IMR-90 (cell line): ENCODE results near the gene AQP5. TPM values are rescaled to one million over a fixed set of nuclear protein-coding genes. Genes with fewer than 3 reads are reported as not detected.

Experiments used
- ATAC-seq: fragments of 200-7000 bp; cut with Tn5 transposase; 2 replicates; pipeline ENCODE4 v1.9.1; 2020; ENCODE audit warnings: low read depth, mild to moderate bottlenecking, moderate library complexity
- BruUV-seq: library from RNA; stranded (reverse); fragments of 400-500 nt; replicated peaks from 2 replicates; lab custom pipeline; 2021; lab: Mats Ljungman, UMichigan
- CTCF ChIA-PET: fragments of 300-600 bp; formaldehyde crosslinking; extraction: SDS; loops from one replicate; lab custom pipeline; 2021; ENCODE audit warnings: antibody characterized with exemption; lab: Yijun Ruan, JAX
- POLR2A ChIA-PET: fragments of 300-600 bp; sonication (Branson Sonifier 250); formaldehyde crosslinking; loops from one replicate; lab custom pipeline; 2022; ENCODE audit warnings: antibody characterized with exemption; ENCODE audit not compliant: unreplicated experiment; lab: Charles Lee
- DNase-seq: peaks from one replicate; pipeline ENCODE4 v3.0.0; 2013
- H2AFZ ChIP-seq: replicated peaks from 2 replicates; pipeline ENCODE3; 2013; ENCODE audit warnings: low read length, mild to moderate bottlenecking; ENCODE audit not compliant: poor library complexity
- H2AK5ac ChIP-seq: 2 replicates; pipeline ENCODE4 v1.6.1; 2013; ENCODE audit warnings: low read depth, low read length, inconsistent platforms
- H2AK9ac ChIP-seq: replicated peaks from 2 replicates; pipeline ENCODE3; 2013; ENCODE audit warnings: mild to moderate bottlenecking, low read depth, low read length, moderate library complexity; ENCODE audit not compliant: poor library complexity
- H2BK120ac ChIP-seq: 2 replicates; pipeline ENCODE4 v1.6.1; 2013; ENCODE audit warnings: low read depth, low read length, inconsistent platforms
- H2BK15ac ChIP-seq: 3 replicates; pipeline ENCODE4 v1.6.1; 2013; ENCODE audit warnings: low read depth, low read length, inconsistent platforms
- H2BK20ac ChIP-seq: 2 replicates; pipeline ENCODE4 v1.6.1; 2013; ENCODE audit warnings: low read depth, mild to moderate bottlenecking, inconsistent platforms, low read length, moderate library complexity
- H2BK5ac ChIP-seq: 2 replicates; pipeline ENCODE4 v1.6.1; 2013; ENCODE audit warnings: mild to moderate bottlenecking, low read depth, low read length, inconsistent platforms; ENCODE audit not compliant: poor library complexity, severe bottlenecking
- H3K14ac ChIP-seq: replicated peaks from 2 replicates; pipeline ENCODE4 v1.6.1; 2013; ENCODE audit warnings: low read depth, low read length, inconsistent platforms
- H3K18ac ChIP-seq: 2 replicates; pipeline ENCODE4 v1.6.1; 2013; ENCODE audit warnings: low read depth, low read length, control low read depth
- H3K23ac ChIP-seq: 2 replicates; pipeline ENCODE4 v1.6.1; 2013; ENCODE audit warnings: low read depth, low read length, inconsistent platforms
- H3K27ac ChIP-seq: 2 replicates; pipeline ENCODE4 v1.5.1; 2013; ENCODE audit warnings: mild to moderate bottlenecking, control low read depth, low read length; ENCODE audit not compliant: insufficient read depth
- H3K27me3 ChIP-seq: 2 replicates; pipeline ENCODE4 v1.6.1; 2013; ENCODE audit warnings: low read length; ENCODE audit not compliant: control insufficient read depth, insufficient read depth
- H3K36me3 ChIP-seq: 2 replicates; pipeline ENCODE4 v1.6.1; 2013; ENCODE audit warnings: low read length, mixed read lengths; ENCODE audit not compliant: control insufficient read depth, insufficient read depth
- H3K4ac ChIP-seq: 2 replicates; pipeline ENCODE4 v1.6.1; 2013; ENCODE audit warnings: low read depth, low read length, inconsistent platforms
- H3K4me1 ChIP-seq: 2 replicates; pipeline ENCODE4 v1.6.1; 2013; ENCODE audit warnings: low read length, mixed read lengths; ENCODE audit not compliant: control insufficient read depth, insufficient read depth
- H3K4me2 ChIP-seq: 2 replicates; pipeline ENCODE4 v1.6.1; 2013; ENCODE audit warnings: low read depth, mild to moderate bottlenecking, control low read depth, low read length, moderate library complexity
- H3K4me3 ChIP-seq: 2 replicates; pipeline ENCODE4 v1.5.1; 2013; ENCODE audit warnings: low read depth, mild to moderate bottlenecking, control low read depth, low read length, moderate library complexity; ENCODE audit not compliant: insufficient read depth
- H3K56ac ChIP-seq: 2 replicates; pipeline ENCODE4 v1.6.1; 2013; ENCODE audit warnings: low read length, inconsistent platforms; ENCODE audit not compliant: insufficient read depth; ENCODE audit errors: extremely low read depth
- H3K79me1 ChIP-seq, 2 experiments: 2 replicates each; pipeline ENCODE4 v1.6.1; 2013; ENCODE audit warnings: low read length in 2 of 2, inconsistent platforms in 1 of 2, low read depth in 1 of 2
- H3K9ac ChIP-seq: 2 replicates; pipeline ENCODE4 v1.6.1; 2013; ENCODE audit warnings: low read depth, low read length, control low read depth
- H3K9me1 ChIP-seq: 2 replicates; pipeline ENCODE4 v1.6.1; 2013; ENCODE audit warnings: low read length, inconsistent platforms; ENCODE audit not compliant: insufficient read depth
- H3K9me3 ChIP-seq: 2 replicates; pipeline ENCODE4 v1.6.1; 2013; ENCODE audit warnings: low read length; ENCODE audit not compliant: control insufficient read depth, insufficient read depth
- H4K20me1 ChIP-seq: 2 replicates; pipeline ENCODE4 v1.6.1; 2013; ENCODE audit warnings: low read length, inconsistent platforms; ENCODE audit not compliant: insufficient read depth
- H4K5ac ChIP-seq: 2 replicates; pipeline ENCODE4 v1.6.1; 2013; ENCODE audit warnings: mild to moderate bottlenecking, low read depth, low read length, control low read depth
- H4K8ac ChIP-seq, 2 experiments: 2 replicates each; pipeline ENCODE4 v1.6.1; 2013; ENCODE audit warnings: low read depth in 2 of 2, low read length in 2 of 2, control low read depth in 1 of 2, inconsistent platforms in 1 of 2
- H4K91ac ChIP-seq: 2 replicates; pipeline ENCODE4 v1.6.1; 2013; ENCODE audit warnings: low read depth, low read length, inconsistent platforms; ENCODE audit not compliant: insufficient read depth
- BHLHE40 ChIP-seq: fragments of 150-350 bp; IDR thresholded peaks from 2 replicates; pipeline ENCODE4 v1.6.1; 2016; ENCODE audit warnings: mild to moderate bottlenecking, low read depth, low read length
- CEBPB ChIP-seq: IDR thresholded peaks from 2 replicates; pipeline ENCODE4 v1.6.1; 2012; ENCODE audit warnings: low read depth, low read length, improper control_type of control experiment
- CHD1 ChIP-seq: IDR thresholded peaks from 2 replicates; pipeline ENCODE4 v1.6.1; 2012; ENCODE audit warnings: low read depth, low read length, improper control_type of control experiment
- FOS ChIP-seq: fragments of 150-350 bp; IDR thresholded peaks from 2 replicates; pipeline ENCODE4 v1.6.1; 2016; ENCODE audit warnings: low read depth, low read length
- MAFK ChIP-seq: IDR thresholded peaks from 2 replicates; pipeline ENCODE4 v1.6.1; 2012; ENCODE audit warnings: low read depth, low read length, improper control_type of control experiment
- MAZ ChIP-seq: IDR thresholded peaks from 2 replicates; pipeline ENCODE4 v1.6.1; 2012; ENCODE audit warnings: low read depth, mild to moderate bottlenecking, low read length, improper control_type of control experiment, moderate library complexity, borderline replicate concordance
- MXI1 ChIP-seq: IDR thresholded peaks from 2 replicates; pipeline ENCODE4 v1.6.1; 2012; ENCODE audit warnings: low read depth, mild to moderate bottlenecking, low read length, moderate library complexity, borderline replicate concordance
- NFE2L2 ChIP-seq: fragments of 150-350 bp; IDR thresholded peaks from 2 replicates; pipeline ENCODE4 v1.6.1; 2016; ENCODE audit warnings: low read depth, mild to moderate bottlenecking, low read length
- POLR2A ChIP-seq: IDR thresholded peaks from 2 replicates; pipeline ENCODE4 v1.6.1; 2012; ENCODE audit warnings: mild to moderate bottlenecking, low read depth, low read length
- RAD21 ChIP-seq: IDR thresholded peaks from 2 replicates; pipeline ENCODE4 v1.6.1; 2012; ENCODE audit warnings: low read length, improper control_type of control experiment
- RCOR1 ChIP-seq: IDR thresholded peaks from 2 replicates; pipeline ENCODE4 v1.6.1; 2012; ENCODE audit warnings: mild to moderate bottlenecking, low read length, improper control_type of control experiment; ENCODE audit not compliant: insufficient replicate concordance
- RFX5 ChIP-seq: IDR thresholded peaks from 2 replicates; pipeline ENCODE4 v1.8.0; 2012; ENCODE audit warnings: low read depth, mild to moderate bottlenecking, low read length, moderate library complexity
- SMC3 ChIP-seq: fragments of 150-350 bp; IDR thresholded peaks from 2 replicates; pipeline ENCODE4 v1.6.1; 2016; ENCODE audit warnings: low read depth, mild to moderate bottlenecking, antibody characterized with exemption, low read length, moderate library complexity
- WGBS, 2 experiments: methylation state at CpG; one replicate each; pipeline versions ENCODE4 v1.1.5 to v1.1.7; 2013; ENCODE audit warnings: missing lambda C conversion rate in 2 of 2; ENCODE audit not compliant: insufficient read length in 1 of 2; ENCODE audit errors: extremely low coverage in 2 of 2; 5-methylcytosine and 5-hydroxymethylcytosine counted together
- dilution Hi-C: fragments of 300-500 bp; cut with HindIII; formaldehyde crosslinking; loops from one replicate; pipeline ENCODE4 v1.14.3; 2018; ENCODE audit warnings: low sequenced_read_pairs; ENCODE audit not compliant: unreplicated experiment
- in situ Hi-C: fragments of 300-500 bp; cut with MboI; formaldehyde crosslinking; loops from 3 replicates; pipeline ENCODE4 v1.14.3; 2019; ENCODE audit warnings: low sequenced_read_pairs, inconsistent platforms, mixed read lengths
- intact Hi-C: fragments of 100-400 bp; cut with micrococcal nuclease; formaldehyde crosslinking; loops from 2 replicates; pipeline ENCODE4 v1.10.0; 2022
- polyA plus RNA-seq, 3 experiments: library from polyadenylated mRNA; depleted of rRNA; stranded (reverse); fragments of >200 nt; gene quantifications; 2 replicates each; pipeline ENCODE4 v1.2.3, GENCODE V29; 2012; ENCODE audit warnings: low replicate concordance in 1 of 3
- total RNA-seq: library from RNA; depleted of rRNA; stranded (reverse); fragments of >200 nt; gene quantifications from 2 replicates; pipeline ENCODE4 v1.2.3, GENCODE V29; 2012
- TF ChIP-seq, protein P1 (sequence below): conservative IDR thresholded peaks from 2 replicates; pipeline ENCODE4 v1.5.1; 2012; ENCODE audit warnings: mild to moderate bottlenecking, low read depth, low read length, improper control_type of control experiment
- TF ChIP-seq, protein P2 (sequence below): fragments of 150-350 bp; IDR thresholded peaks from 2 replicates; pipeline ENCODE4 v1.6.1; 2016; ENCODE audit warnings: low read depth, mild to moderate bottlenecking, low read length, moderate library complexity, borderline replicate concordance

AQP5 gene
- total and polyA plus RNA-seq, 2 of the 4 experiments (the other 2 are of a cell fraction), result not detected

- H3K14ac ChIP-seq, result no peak overlapping the region
- H3K36me3 ChIP-seq, result no peaks in the 10 kb centered on the region
- 0 out of 2 replicates have a peak overlapping the region, but pooled peaks have one; percentile 2 for H3K23ac ChIP-seq
- no peak overlapping the region for H2BK120ac ChIP-seq
- H3K4me2 ChIP-seq, result no peak overlapping the region
- no peak overlapping the region for H2AK9ac ChIP-seq
- BruUV-seq, result no TSS peak
- H4K91ac ChIP-seq, result no peak overlapping the region
- no peak overlapping the region for H3K56ac ChIP-seq
- H4K5ac ChIP-seq, result no peak overlapping the region
- intact Hi-C loops, result no loop called here
- no peaks in the 10 kb centered on the region for H3K4me1 ChIP-seq
- H3K4ac ChIP-seq, result no peak overlapping the region
- no peak overlapping the region for H2BK5ac ChIP-seq
- no peak overlapping the region for H3K9ac ChIP-seq
- ChIA-PET CTCF (interaction anchor here (1.6 to 2.0 kb wide), 2 partner anchors 9 to 12 kb away, joined by 6 to 7 read pairs; no protein-coding TSS in a partner anchor), POLR2A (no interaction called here)
- no peak overlapping the region for H3K4me3 ChIP-seq
- H2BK15ac ChIP-seq, result no peak overlapping the region
- ATAC-seq (no peak; the same call in 1 of the 2 replicates), DNase-seq (no peak)
- WGBS, 2 experiments, result 10% methylated on average over 4 of the region's 53 CpGs; no CpG with 5 or more reads in 1 of the 2 experiments
- no peak overlapping the region for H2BK20ac ChIP-seq
- no peaks in the 10 kb centered on the region for H4K20me1 ChIP-seq
- H3K18ac ChIP-seq, result no peak overlapping the region
- H3K79me1 ChIP-seq, result no peaks in the 10 kb centered on the region
- no peak overlapping the region for H3K27ac ChIP-seq
- H3K27me3 ChIP-seq, result peaks cover 86% of the 10 kb centered on the region
- H2AFZ ChIP-seq, result peak overlapping the region; percentile 67
- H2AK5ac ChIP-seq, result no peak overlapping the region
- no peak overlapping the region for H4K8ac ChIP-seq
- no peaks in the 10 kb centered on the region for H3K9me1 ChIP-seq
- in situ Hi-C loops, result loop anchor here (5.0 kb wide), 1 partner anchor 88 kb away; no protein-coding TSS in a partner anchor
- H3K9me3 ChIP-seq, result no peaks in the 10 kb centered on the region; the same call in 1 of the 2 replicates
- dilution Hi-C loops, result no loop called here
- TF ChIP-seq, protein P1, sequence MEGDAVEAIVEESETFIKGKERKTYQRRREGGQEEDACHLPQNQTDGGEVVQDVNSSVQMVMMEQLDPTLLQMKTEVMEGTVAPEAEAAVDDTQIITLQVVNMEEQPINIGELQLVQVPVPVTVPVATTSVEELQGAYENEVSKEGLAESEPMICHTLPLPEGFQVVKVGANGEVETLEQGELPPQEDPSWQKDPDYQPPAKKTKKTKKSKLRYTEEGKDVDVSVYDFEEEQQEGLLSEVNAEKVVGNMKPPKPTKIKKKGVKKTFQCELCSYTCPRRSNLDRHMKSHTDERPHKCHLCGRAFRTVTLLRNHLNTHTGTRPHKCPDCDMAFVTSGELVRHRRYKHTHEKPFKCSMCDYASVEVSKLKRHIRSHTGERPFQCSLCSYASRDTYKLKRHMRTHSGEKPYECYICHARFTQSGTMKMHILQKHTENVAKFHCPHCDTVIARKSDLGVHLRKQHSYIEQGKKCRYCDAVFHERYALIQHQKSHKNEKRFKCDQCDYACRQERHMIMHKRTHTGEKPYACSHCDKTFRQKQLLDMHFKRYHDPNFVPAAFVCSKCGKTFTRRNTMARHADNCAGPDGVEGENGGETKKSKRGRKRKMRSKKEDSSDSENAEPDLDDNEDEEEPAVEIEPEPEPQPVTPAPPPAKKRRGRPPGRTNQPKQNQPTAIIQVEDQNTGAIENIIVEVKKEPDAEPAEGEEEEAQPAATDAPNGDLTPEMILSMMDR, result no peak
- TF ChIP-seq MAZ (no peak), RFX5 (no peak), NFE2L2 (no peak), SMC3 (no peak), RCOR1 (no peak), RAD21 (no peak), BHLHE40 (no peak), CHD1 (no peak), MXI1 (no peak), FOS (no peak), MAFK (no peak), CEBPB (no peak), POLR2A (no peak)
- TF ChIP-seq, protein P2, sequence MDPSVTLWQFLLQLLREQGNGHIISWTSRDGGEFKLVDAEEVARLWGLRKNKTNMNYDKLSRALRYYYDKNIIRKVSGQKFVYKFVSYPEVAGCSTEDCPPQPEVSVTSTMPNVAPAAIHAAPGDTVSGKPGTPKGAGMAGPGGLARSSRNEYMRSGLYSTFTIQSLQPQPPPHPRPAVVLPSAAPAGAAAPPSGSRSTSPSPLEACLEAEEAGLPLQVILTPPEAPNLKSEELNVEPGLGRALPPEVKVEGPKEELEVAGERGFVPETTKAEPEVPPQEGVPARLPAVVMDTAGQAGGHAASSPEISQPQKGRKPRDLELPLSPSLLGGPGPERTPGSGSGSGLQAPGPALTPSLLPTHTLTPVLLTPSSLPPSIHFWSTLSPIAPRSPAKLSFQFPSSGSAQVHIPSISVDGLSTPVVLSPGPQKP, result no peak
Observed at GRCh38 chr12:49954863-49955830, 6.5 kb upstream of the AQP5 start.
